ENCODE results near the gene RASGEF1C.

GRCh38 chr5:180193749-180194375 lies 15.1 kb downstream of the RASGEF1C start:
- TF ChIP-seq CTCF (IDR thresholded peaks at IDR 0.05) (no peak), POLR2A (IDR thresholded peaks at IDR 0.05) (no peak)
